Cardiac muscle cell (in vitro differentiated cells and primary cell): ENCODE data around the gene MYRF. TPM values are rescaled to one million over a fixed set of nuclear protein-coding genes. Genes with fewer than 3 reads are reported as not detected.

Source experiments
- DNase-seq, 2 donors: peaks; one replicate each; pipeline versions ENCODE4 v3.0.0 to v3.0.0-alpha.2; 2010 to 2017; ENCODE audit warnings: low read depth in 1 of 2, low spot score in 1 of 2
- H3K27ac ChIP-seq: fragments of 200-600 bp; sonication (generic); 2 replicates; pipeline ENCODE4 v1.5.1; 2016
- H3K27me3 ChIP-seq: fragments of 200-600 bp; sonication (generic); 2 replicates; pipeline ENCODE4 v1.6.0; 2016; ENCODE audit warnings: control low read depth
- H3K36me3 ChIP-seq: fragments of 200-600 bp; sonication (generic); 2 replicates; pipeline ENCODE4 v1.5.1; 2016; ENCODE audit warnings: control low read depth
- H3K4me1 ChIP-seq: fragments of 200-600 bp; sonication (generic); 2 replicates; pipeline ENCODE4 v1.8.1; 2017; ENCODE audit warnings: low read depth, mild to moderate bottlenecking, mixed run types
- H3K4me3 ChIP-seq: fragments of 200-600 bp; sonication (generic); 2 replicates; pipeline ENCODE4 v1.5.1; 2016; ENCODE audit warnings: mild to moderate bottlenecking
- H3K9me3 ChIP-seq: fragments of 200-600 bp; sonication (generic); 2 replicates; pipeline ENCODE4 v1.5.1; 2017; ENCODE audit warnings: low read depth, mild to moderate bottlenecking, control low read depth
- CTCF ChIP-seq: IDR thresholded peaks from 2 replicates; pipeline ENCODE4 v1.5.1; 2012; ENCODE audit warnings: low read depth, mild to moderate bottlenecking, low read length
- polyA plus RNA-seq: library from polyadenylated mRNA; unstranded; fragments of >200 nt; fragmentation: Nextera tagmentation; extraction: Ambion mirVana; gene quantifications from 2 replicates; pipeline ENCODE4 v1.2.1, GENCODE V29; 2016
- total RNA-seq: library from RNA; depleted of rRNA; stranded (reverse); fragments of >200 nt; gene quantifications from 2 replicates; pipeline ENCODE4 v1.2.3, GENCODE V29; 2016

The MYRF gene
- total and polyA plus RNA-seq, 2 experiments from 2014 or later = 29.3 to 56.9 TPM

DNA sequence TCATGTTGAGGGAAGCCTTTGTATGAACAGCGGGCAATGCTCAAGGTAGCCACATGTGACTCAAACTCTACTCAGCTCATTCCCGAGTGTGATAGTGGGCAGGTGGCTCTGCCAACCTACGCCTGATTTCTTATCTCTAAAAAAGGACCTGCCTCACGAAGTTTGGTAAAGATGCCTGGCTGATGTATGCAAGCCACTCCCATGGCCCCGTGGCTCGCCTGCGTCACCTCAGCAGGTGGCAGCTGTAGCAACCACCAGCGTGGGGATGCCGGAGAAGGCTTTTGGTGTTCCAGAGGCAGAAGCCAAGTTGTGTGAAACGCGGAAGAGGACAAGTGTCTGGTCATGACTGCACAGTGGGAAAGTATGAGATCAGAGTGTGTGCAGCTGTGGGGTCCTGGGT is 81.0 kb downstream of the MYRF start:
- no peak for DNase-seq
- Histone ChIP-seq H3K27me3 (no peaks in the 10 kb centered on the region), H3K27ac (no peak overlapping the region), H3K4me3 (no peak overlapping the region), H3K4me1 (peaks cover 17% of the 10 kb centered on the region), H3K9me3 (no peaks in the 10 kb centered on the region), H3K36me3 (no peaks in the 10 kb centered on the region)
- no peak for TF ChIP-seq CTCF

- H3K4me1 ChIP-seq = peaks cover 17% of the 10 kb centered on the region
- H3K36me3 ChIP-seq = no peaks in the 10 kb centered on the region
- H3K9me3 ChIP-seq = no peaks in the 10 kb centered on the region
- peak overlapping the region; percentile 81 for H3K27ac ChIP-seq
- no peak for DNase-seq
- TF ChIP-seq CTCF = no peak
- H3K27me3 ChIP-seq = no peaks in the 10 kb centered on the region
- H3K4me3 ChIP-seq = no peak overlapping the region
Measured at GRCh38 chr11:61833926-61834277, 81.5 kb downstream of the MYRF start.

DNA sequence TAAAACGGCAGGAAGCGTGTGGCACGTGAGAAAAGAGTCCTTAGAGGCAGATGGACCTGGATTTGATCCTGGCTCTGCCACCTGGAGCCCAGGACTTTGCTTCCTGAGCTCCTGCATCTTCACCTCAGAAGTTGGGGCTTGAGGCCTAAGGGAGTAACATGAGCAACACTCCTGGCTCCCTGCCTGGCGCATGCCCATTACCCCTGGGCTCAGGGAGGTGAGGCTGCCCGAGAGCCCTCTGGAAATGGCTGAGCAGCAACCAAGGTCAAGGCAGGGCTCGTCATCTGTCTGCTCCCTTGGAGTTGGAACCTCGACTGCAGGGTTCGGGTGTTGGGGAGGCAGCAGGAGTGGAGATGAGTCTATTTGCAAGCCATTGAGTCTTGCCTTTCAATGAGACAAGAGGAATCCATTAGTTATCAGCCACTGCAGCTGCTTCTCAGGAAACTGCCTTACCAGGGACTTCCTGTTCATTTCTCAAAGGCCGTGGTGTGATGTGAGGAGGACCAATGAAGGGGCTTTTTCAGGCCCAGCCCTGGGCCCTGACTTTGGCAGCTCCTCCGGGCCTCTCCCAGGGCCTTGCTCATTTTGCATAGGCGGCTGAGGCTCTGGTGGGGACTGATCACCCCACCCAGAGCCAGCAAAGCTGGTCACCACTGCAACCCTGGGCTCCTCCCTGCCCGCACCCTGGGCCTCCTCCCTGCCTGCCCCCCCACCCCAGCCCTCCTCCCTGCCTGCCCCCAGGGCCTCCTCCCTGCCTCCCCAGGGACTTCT is 82.0 kb downstream of the MYRF start:
- peaks cover 14% of the 10 kb centered on the region for H3K4me1 ChIP-seq
- no peak overlapping the region for H3K4me3 ChIP-seq
- DNase-seq = peak; percentile 13 to 92
- H3K27ac ChIP-seq = peak overlapping the region; percentile 81
- H3K9me3 ChIP-seq = no peaks in the 10 kb centered on the region
- no peak for TF ChIP-seq CTCF
- H3K27me3 ChIP-seq = no peaks in the 10 kb centered on the region
- H3K36me3 ChIP-seq = no peaks in the 10 kb centered on the region

DNA sequence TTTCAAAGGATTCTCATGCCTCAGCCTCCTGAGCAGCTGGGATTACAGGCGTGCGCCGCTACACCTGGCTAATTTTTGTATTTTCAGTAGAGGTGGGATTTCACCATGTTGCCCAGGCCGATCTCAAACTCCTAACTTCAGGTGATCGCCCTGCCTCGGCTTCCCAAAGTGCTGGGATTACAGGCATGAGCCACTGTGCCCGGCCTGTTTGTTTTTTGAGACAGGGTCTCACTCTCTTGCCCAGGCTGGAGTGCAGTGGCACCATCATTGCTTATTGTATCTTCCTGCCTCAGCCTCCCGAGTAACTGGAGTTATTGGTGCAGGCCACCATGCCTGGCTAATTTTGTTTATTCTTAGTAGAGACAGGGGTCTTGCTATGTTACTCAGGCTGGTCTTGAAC is 83.8 kb downstream of the MYRF start:
- Histone ChIP-seq H3K27ac (no peak overlapping the region), H3K4me3 (no peak overlapping the region), H3K27me3 (no peaks in the 10 kb centered on the region), H3K9me3 (no peaks in the 10 kb centered on the region), H3K36me3 (peaks cover 16% of the 10 kb centered on the region), H3K4me1 (peaks cover 7% of the 10 kb centered on the region)
- no peak for TF ChIP-seq CTCF
- DNase-seq = no peak

- Histone ChIP-seq H3K27me3 (no peaks in the 10 kb centered on the region), H3K9me3 (no peaks in the 10 kb centered on the region), H3K36me3 (peaks cover 30% of the 10 kb centered on the region), H3K27ac (no peak overlapping the region), H3K4me1 (peaks cover 7% of the 10 kb centered on the region), H3K4me3 (no peak overlapping the region)
- no peak for DNase-seq
- no peak for TF ChIP-seq CTCF
Measured at GRCh38 chr11:61837411-61838005, 85.1 kb downstream of the MYRF start.

Other genes with a start within 250 kb of the MYRF start
- 0.60 and 0.74 TPM in 2 replicates for gene LRRC10B, start 243.9 kb upstream of the MYRF start, total RNA-seq
- gene LRRC10B, start 243.9 kb upstream of the MYRF start, polyA plus RNA-seq = 0.62 and 0.65 TPM in 2 replicates
- gene SYT7, start 171.6 kb upstream of the MYRF start, total RNA-seq = 8.7 and 12.1 TPM in 2 replicates
- gene SYT7, start 171.6 kb upstream of the MYRF start, polyA plus RNA-seq = 6.3 and 7.5 TPM in 2 replicates
- gene DAGLA, start 72.2 kb upstream of the MYRF start, total RNA-seq = 5.5 and 6.3 TPM in 2 replicates
- 2.1 and 3.4 TPM in 2 replicates for gene DAGLA, start 72.2 kb upstream of the MYRF start, polyA plus RNA-seq
- 29.3 and 35.3 TPM in 2 replicates for gene TMEM258, start 40.0 kb downstream of the MYRF start, total RNA-seq
- 241 and 255 TPM in 2 replicates for gene TMEM258, start 40.0 kb downstream of the MYRF start, polyA plus RNA-seq
- gene FEN1, start 40.3 kb downstream of the MYRF start, total RNA-seq = 13.5 and 30.7 TPM in 2 replicates
- gene FEN1, start 40.3 kb downstream of the MYRF start, polyA plus RNA-seq = 13.2 and 39.2 TPM in 2 replicates
- 114 and 164 TPM in 2 replicates for gene FADS1, start 64.4 kb downstream of the MYRF start, total RNA-seq
- 183 and 249 TPM in 2 replicates for gene FADS1, start 64.4 kb downstream of the MYRF start, polyA plus RNA-seq
- 103 and 239 TPM in 2 replicates for gene FADS2, start 75.7 kb downstream of the MYRF start, total RNA-seq
- 129 and 262 TPM in 2 replicates for gene FADS2, start 75.7 kb downstream of the MYRF start, polyA plus RNA-seq
- 42.0 and 42.9 TPM in 2 replicates for gene FADS3, start 138.9 kb downstream of the MYRF start, total RNA-seq
- gene FADS3, start 138.9 kb downstream of the MYRF start, polyA plus RNA-seq = 45.0 and 48.0 TPM in 2 replicates
- 6.7 and 11.6 TPM in 2 replicates for gene RAB3IL1, start 164.9 kb downstream of the MYRF start, total RNA-seq
- gene RAB3IL1, start 164.9 kb downstream of the MYRF start, polyA plus RNA-seq = 8.3 and 14.6 TPM in 2 replicates
- gene BEST1, start 197.7 kb downstream of the MYRF start, total RNA-seq = 0.27 and 0.39 TPM in 2 replicates
- gene BEST1, start 197.7 kb downstream of the MYRF start, polyA plus RNA-seq = 0.17 and 0.34 TPM in 2 replicates
- 679 and 858 TPM in 2 replicates for gene FTH1, start 215.0 kb downstream of the MYRF start, total RNA-seq
- gene FTH1, start 215.0 kb downstream of the MYRF start, polyA plus RNA-seq = 2,885 and 3,180 TPM in 2 replicates